ENCODE data around the gene SMKR1.

DNA sequence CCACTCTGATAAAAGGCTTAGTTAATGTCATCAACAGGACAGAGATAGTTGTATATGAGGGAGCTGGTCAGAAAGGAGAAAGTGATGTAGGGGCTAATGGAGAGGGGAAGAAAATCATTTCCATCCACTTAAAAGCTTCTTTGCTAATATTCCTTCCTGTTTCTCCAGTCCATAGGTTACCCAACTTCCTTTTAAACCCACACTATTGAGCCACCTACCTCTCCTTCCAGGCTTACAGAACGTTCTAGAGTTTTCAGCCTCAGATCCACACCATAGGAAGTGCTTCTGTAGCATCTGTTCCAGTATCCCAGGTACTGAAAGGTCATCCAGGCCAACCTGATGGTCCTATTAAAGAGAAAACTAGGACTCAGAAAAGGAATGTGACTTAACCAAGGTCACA is 39.9 kb upstream of the SMKR1 start:
- TF ChIP-seq, protein P1, sequence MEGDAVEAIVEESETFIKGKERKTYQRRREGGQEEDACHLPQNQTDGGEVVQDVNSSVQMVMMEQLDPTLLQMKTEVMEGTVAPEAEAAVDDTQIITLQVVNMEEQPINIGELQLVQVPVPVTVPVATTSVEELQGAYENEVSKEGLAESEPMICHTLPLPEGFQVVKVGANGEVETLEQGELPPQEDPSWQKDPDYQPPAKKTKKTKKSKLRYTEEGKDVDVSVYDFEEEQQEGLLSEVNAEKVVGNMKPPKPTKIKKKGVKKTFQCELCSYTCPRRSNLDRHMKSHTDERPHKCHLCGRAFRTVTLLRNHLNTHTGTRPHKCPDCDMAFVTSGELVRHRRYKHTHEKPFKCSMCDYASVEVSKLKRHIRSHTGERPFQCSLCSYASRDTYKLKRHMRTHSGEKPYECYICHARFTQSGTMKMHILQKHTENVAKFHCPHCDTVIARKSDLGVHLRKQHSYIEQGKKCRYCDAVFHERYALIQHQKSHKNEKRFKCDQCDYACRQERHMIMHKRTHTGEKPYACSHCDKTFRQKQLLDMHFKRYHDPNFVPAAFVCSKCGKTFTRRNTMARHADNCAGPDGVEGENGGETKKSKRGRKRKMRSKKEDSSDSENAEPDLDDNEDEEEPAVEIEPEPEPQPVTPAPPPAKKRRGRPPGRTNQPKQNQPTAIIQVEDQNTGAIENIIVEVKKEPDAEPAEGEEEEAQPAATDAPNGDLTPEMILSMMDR (IDR thresholded peaks at IDR 0.05) = no peak
- no peak for TF ChIP-seq EZH2phosphoT487 (IDR thresholded peaks at IDR 0.05)
- TF ChIP-seq EZH2 (IDR thresholded peaks at IDR 0.05) = no peak
